ENCODE measurements around the gene TRA2A.
A peak's percentile ranks its signal among the peaks of the same experiment; 100 is the strongest.

Gene TRA2A

GRCh38 chr7:23482686-23483085 lies 49.1 kb downstream of the TRA2A start:
- Histone ChIP-seq H3F3A (ENCODE audit: control insufficient read depth, insufficient read depth) (peaks cover 24% of the 10 kb centered on the region), H3K36me3 (ENCODE audit: control insufficient read depth, low read length) (peaks cover 9% of the 10 kb centered on the region; the same call in 1 of the 2 replicates), H3K9me2 (replicated peaks; ENCODE audit: control insufficient read depth, low read length) (no peaks in the 10 kb centered on the region), H3K4me3 (ENCODE audit: low read length) (no peak overlapping the region), H4K20me1 (ENCODE audit: control insufficient read depth, insufficient read depth, low read depth, low read length) (no peaks in the 10 kb centered on the region), H3K79me2 (ENCODE audit: control insufficient read depth, low read length) (peaks cover 17% of the 10 kb centered on the region), H3K4me2 (ENCODE audit: low read length) (no peak overlapping the region), H3K27ac (ENCODE audit: low read depth, low read length) (no peak overlapping the region), H3K9me3 (ENCODE audit: control insufficient read depth, insufficient read depth, low read length) (no peaks in the 10 kb centered on the region), H3K27me3 (ENCODE audit: control insufficient read depth, low read length) (no peaks in the 10 kb centered on the region), H3K4me1 (ENCODE audit: control insufficient read depth, low read length) (peaks cover 18% of the 10 kb centered on the region)
- TF ChIP-seq CTCF (IDR thresholded peaks at IDR 0.05; ENCODE audit: low read depth, low read length, poor library complexity, severe bottlenecking) (no peak), EZH2phosphoT487 (IDR thresholded peaks at IDR 0.05; ENCODE audit: borderline replicate concordance, low read length) (no peak)

GRCh38 chr7:23477962-23478866 lies 53.6 kb downstream of the TRA2A start:
- Histone ChIP-seq H3K79me2 (ENCODE audit: control insufficient read depth, low read length) (peaks cover 56% of the 10 kb centered on the region), H3K27me3 (ENCODE audit: control insufficient read depth, low read length) (no peaks in the 10 kb centered on the region), H4K20me1 (ENCODE audit: control insufficient read depth, insufficient read depth, low read depth, low read length) (no peaks in the 10 kb centered on the region), H3K4me1 (ENCODE audit: control insufficient read depth, low read length) (peaks cover 36% of the 10 kb centered on the region), H3K4me2 (ENCODE audit: low read length) (peak overlapping the region; percentile 69), H3K36me3 (ENCODE audit: control insufficient read depth, low read length) (peaks cover 22% of the 10 kb centered on the region), H3F3A (ENCODE audit: control insufficient read depth, insufficient read depth) (peaks cover 32% of the 10 kb centered on the region), H3K9me2 (replicated peaks; ENCODE audit: control insufficient read depth, low read length) (no peaks in the 10 kb centered on the region), H3K9me3 (ENCODE audit: control insufficient read depth, insufficient read depth, low read length) (no peaks in the 10 kb centered on the region), H3K4me3 (ENCODE audit: low read length) (peak overlapping the region; percentile 18; the same call in 1 of the 2 replicates), H3K27ac (ENCODE audit: low read depth, low read length) (no peak overlapping the region)
- TF ChIP-seq CTCF (IDR thresholded peaks at IDR 0.05; ENCODE audit: low read depth, low read length, poor library complexity, severe bottlenecking) (no peak), EZH2phosphoT487 (IDR thresholded peaks at IDR 0.05; ENCODE audit: borderline replicate concordance, low read length) (no peak)

- H3K79me2 ChIP-seq (ENCODE audit: control insufficient read depth, low read length), result peaks cover 67% of the 10 kb centered on the region
Observed at GRCh38 chr7:23477157-23477499, 54.7 kb downstream of the TRA2A start.

More at GRCh38 chr7:23477157-23477499, 54.7 kb downstream of the TRA2A start:
- H3K27me3 ChIP-seq (ENCODE audit: control insufficient read depth, low read length), result no peaks in the 10 kb centered on the region
- H3K4me1 ChIP-seq (ENCODE audit: control insufficient read depth, low read length), result peaks cover 42% of the 10 kb centered on the region
- H3K9me3 ChIP-seq (ENCODE audit: control insufficient read depth, insufficient read depth, low read length), result no peaks in the 10 kb centered on the region
- TF ChIP-seq EZH2phosphoT487 (IDR thresholded peaks at IDR 0.05; ENCODE audit: borderline replicate concordance, low read length) (no peak), CTCF (IDR thresholded peaks at IDR 0.05; ENCODE audit: low read depth, low read length, poor library complexity, severe bottlenecking) (no peak)
- no peaks in the 10 kb centered on the region for H3K9me2 ChIP-seq (replicated peaks; ENCODE audit: control insufficient read depth, low read length)
- peak overlapping the region; percentile 69 for H3K4me2 ChIP-seq (ENCODE audit: low read length)
- 0 out of 2 replicates have a peak overlapping the region, but pooled peaks have one; percentile 95 for H3K27ac ChIP-seq (ENCODE audit: low read depth, low read length)
- no peaks in the 10 kb centered on the region for H4K20me1 ChIP-seq (ENCODE audit: control insufficient read depth, insufficient read depth, low read depth, low read length)
- H3F3A ChIP-seq (ENCODE audit: control insufficient read depth, insufficient read depth), result peaks cover 43% of the 10 kb centered on the region
- H3K4me3 ChIP-seq (ENCODE audit: low read length), result peak overlapping the region; percentile 75
- H3K36me3 ChIP-seq (ENCODE audit: control insufficient read depth, low read length), result peaks cover 33% of the 10 kb centered on the region
